ENCODE data around the gene VPS8.

The VPS8 gene

DNA sequence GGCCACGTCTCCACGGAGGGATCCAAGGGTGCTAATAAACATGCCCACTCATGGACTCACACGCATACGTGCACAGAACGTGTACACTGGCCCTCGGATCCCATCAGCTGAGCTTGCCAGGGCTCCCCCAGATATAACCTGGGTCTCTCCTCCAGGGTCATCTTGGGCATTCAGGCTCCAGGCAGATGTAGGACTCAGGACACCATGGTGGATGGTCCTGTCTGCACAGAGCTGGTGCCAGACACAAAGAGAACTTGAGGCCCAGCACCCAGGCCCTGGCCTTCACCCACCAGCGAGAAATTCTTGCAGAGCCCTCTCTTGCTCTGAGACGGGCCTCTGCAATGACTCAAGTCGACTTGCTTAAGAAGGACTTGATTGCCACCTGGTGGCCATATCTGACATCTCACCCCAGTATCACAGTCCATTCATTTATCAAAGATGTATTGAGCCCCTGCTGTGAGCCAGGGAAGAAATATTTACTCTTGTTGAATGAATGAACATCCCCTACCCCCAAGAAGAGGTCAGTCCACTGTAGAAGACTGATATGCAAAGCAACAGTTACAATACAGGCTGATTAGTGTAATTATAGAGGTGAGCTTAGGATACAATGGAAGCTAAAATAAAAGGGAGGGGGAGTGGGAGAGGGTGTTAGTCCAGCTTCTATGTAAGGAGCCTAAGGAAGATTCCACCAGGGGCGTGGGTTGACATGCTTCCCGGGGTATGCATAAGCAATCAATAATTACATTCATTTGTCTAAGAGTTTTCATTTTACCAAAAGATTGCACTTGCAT lies 34.2 kb upstream of the VPS8 start:
- Mint-ChIP-seq H3K27ac (no peak overlapping the region), H3K4me3 (no peak overlapping the region), H3K9me3 (no peaks in the 10 kb centered on the region), H3K27me3 (peaks cover 17% of the 10 kb centered on the region), H3K4me1 (ENCODE audit: low read depth) (no peaks in the 10 kb centered on the region), H3K36me3 (ENCODE audit: low read depth) (no peaks in the 10 kb centered on the region)
- DNase-seq: peak; percentile 78

DNA sequence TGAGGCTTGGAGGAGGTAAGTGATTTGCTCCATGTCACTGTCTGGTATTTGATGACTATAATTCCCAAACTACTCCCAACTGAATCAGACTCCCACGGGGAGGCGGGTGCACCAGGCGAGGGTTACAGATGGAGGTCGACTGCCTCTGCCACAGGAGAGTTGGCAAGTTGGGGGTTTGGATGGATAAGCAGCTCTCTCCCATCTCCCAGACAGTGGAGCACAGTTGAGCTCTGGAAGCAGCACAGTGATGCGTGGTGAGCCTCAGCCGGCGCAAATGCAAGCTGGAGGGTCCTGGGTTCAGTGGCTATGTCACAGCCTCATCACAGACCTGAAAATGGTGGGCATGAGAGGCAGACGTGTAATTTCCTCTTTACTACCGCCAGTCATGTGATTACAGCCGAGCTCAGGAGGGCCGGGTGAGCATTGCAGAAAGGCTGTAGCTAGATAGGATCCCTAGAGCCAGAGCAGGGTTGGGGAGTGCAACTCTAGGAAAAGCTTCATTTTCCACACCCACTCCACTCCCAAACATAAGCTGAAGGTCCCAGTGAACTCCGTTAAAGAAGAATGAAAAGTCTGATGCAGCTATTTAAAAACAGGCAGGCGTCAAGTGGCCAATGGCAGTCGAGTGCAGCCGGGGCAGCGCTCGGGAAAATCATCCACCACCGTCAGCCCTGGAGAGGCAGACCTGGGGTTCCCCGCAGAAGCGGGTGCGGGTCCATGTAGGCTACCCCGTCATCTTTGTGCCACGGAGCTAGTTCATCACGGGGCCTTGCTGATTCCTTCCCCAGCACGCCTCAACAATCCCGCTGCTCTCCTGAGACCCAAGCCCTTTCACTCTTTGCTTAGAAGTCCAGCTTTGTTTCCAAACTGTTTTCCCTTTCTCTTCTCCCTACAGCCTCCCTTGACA lies 33.3 kb upstream of the VPS8 start:
- Mint-ChIP-seq H3K27me3 (peaks cover 19% of the 10 kb centered on the region), H3K4me1 (ENCODE audit: low read depth) (no peaks in the 10 kb centered on the region), H3K4me3 (no peak overlapping the region), H3K36me3 (ENCODE audit: low read depth) (no peaks in the 10 kb centered on the region), H3K27ac (no peak overlapping the region), H3K9me3 (no peaks in the 10 kb centered on the region)
- DNase-seq: no peak

DNA sequence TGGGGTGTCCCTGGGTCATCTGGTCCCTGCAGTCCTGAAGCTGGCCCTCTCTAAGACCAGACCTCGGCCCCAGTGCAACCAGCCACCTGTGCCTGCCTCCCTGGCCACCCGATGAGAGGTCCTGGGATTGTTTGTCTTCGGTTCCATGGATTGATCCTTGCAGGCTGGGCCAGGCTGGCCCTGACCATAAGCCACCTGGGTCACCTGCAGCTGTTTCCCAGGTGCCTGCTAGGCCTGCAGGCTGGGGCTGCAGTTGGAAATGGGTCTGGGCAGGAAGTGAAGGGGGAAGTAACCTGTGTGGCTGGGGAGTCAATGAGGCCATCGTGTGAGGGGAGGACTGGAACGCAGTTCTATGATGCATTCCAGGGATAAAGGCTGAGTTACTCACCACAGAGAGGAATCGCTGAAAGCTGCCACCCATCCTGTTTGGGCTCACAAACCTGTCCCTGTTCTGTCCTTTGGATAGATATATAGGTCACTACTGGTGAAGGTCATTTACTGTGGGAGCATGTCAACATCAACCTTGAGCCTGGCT lies 30.9 kb upstream of the VPS8 start:
- no peaks in the 10 kb centered on the region for H3K9me3 Mint-ChIP-seq
- H3K4me3 Mint-ChIP-seq: no peak overlapping the region
- peaks cover 16% of the 10 kb centered on the region for H3K4me1 Mint-ChIP-seq (ENCODE audit: low read depth)
- H3K27ac Mint-ChIP-seq: no peak overlapping the region
- DNase-seq: no peak
- H3K27me3 Mint-ChIP-seq: peaks cover 19% of the 10 kb centered on the region
- H3K36me3 Mint-ChIP-seq (ENCODE audit: low read depth): no peaks in the 10 kb centered on the region

DNA sequence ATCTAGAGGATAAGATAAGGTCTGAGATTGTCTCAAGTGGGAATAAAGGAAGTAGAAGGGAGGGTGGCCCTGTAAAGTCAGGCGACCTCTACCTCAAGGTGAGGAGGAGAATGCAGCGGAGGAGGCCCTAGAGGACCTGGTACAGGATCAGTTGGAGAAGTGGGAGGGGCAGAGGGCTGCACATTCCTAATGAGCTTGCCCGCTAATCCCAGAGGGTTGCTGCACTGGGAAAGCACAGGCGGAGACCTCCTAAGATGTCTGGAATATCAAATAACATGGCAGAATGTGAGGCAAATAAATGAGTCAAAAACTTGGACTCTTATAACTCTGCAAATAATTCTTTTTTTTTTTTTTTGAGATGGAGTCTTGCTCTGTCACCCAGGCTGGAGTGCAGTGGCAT lies 30.2 kb upstream of the VPS8 start:
- H3K27ac Mint-ChIP-seq: no peak overlapping the region
- peaks cover 23% of the 10 kb centered on the region for H3K4me1 Mint-ChIP-seq (ENCODE audit: low read depth)
- H3K27me3 Mint-ChIP-seq: peaks cover 19% of the 10 kb centered on the region
- DNase-seq: no peak
- no peak overlapping the region for H3K4me3 Mint-ChIP-seq
- H3K9me3 Mint-ChIP-seq: no peaks in the 10 kb centered on the region
- no peaks in the 10 kb centered on the region for H3K36me3 Mint-ChIP-seq (ENCODE audit: low read depth)

DNA sequence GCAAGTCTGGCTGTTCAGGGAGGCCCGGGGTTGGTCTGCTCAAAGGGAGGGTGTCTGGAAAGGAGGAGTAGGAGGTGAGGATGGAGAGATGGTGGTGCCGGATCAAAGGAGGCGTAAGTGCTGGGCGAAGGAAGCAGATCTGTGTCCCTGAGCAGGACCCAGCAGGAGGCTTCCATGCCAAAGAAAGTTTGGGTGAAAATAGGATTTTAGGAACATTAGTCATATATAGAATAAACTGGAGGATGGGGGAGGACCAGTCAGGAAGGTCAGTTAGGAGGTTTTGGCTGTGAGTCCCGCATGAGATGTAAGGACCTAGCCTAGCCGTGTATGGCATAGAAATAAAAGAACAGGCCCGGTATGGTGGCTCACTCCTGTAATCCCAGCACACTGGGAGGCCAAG lies 28.6 kb upstream of the VPS8 start:
- no peak overlapping the region for H3K27ac Mint-ChIP-seq
- DNase-seq: no peak
- no peaks in the 10 kb centered on the region for H3K9me3 Mint-ChIP-seq
- peaks cover 26% of the 10 kb centered on the region for H3K4me1 Mint-ChIP-seq (ENCODE audit: low read depth)
- peaks cover 13% of the 10 kb centered on the region for H3K27me3 Mint-ChIP-seq
- H3K36me3 Mint-ChIP-seq (ENCODE audit: low read depth): no peaks in the 10 kb centered on the region
- H3K4me3 Mint-ChIP-seq: no peak overlapping the region

DNA sequence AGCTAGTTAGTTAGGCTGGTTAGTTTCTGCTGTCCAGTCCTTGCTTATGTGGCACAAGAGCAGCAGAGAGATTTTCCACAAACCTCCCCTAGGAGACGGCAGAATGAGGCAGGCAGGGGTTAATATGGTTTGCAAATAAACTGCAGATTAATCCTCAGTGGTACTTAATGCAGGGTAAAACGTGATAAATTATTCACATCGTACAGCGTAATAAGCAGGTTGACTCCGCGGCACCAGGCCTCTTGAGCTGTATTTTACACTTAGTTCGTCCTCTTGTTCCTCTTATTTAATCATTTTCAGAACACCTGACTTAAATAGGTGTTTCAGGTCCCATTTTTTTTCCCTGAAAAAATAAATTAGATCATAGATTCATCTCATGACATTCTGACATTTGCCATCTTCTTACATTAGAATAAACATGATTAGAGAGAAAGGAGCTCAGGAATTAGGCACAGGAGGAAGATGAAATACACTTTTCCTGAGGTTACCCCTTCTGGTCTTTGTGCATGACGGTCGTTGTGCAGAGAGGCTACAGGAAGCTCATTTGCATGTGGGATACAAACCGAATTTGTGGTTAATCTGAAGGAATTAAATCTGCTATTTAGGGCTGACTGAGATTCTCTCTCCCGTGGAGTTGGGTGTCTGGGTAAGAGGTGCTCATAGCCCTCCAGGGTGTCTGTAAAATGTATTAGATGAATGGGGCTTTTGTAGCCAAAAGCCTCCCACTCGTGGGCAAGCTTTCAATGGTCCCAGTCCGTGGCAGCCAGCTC lies 27.1 kb upstream of the VPS8 start:
- no peaks in the 10 kb centered on the region for H3K9me3 Mint-ChIP-seq
- no peak overlapping the region for H3K27ac Mint-ChIP-seq
- peak; percentile 7 for DNase-seq
- H3K4me3 Mint-ChIP-seq: no peak overlapping the region
- peaks cover 26% of the 10 kb centered on the region for H3K4me1 Mint-ChIP-seq (ENCODE audit: low read depth)
- no peaks in the 10 kb centered on the region for H3K36me3 Mint-ChIP-seq (ENCODE audit: low read depth)
- peaks cover 3% of the 10 kb centered on the region for H3K27me3 Mint-ChIP-seq

DNA sequence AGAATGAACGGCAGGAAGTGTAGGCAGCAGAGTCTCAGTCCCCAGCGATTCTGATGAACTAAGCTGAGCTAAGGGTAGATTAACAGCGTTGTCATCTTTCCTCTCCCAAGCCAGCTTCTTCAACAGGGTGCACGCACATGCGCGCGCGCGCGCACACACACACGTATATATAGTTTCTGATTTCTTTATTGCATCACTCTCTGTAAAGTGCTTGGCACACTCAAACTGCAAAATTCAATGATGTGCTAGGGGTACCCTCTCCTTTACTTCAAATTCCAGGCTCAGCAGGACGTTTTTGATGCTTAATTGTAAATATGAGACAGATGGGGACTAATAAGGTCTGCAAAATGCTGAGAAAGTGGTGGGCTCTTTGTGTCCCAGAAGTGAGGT lies 26.1 kb upstream of the VPS8 start:
- no peak for DNase-seq
- Mint-ChIP-seq H3K36me3 (ENCODE audit: low read depth) (no peaks in the 10 kb centered on the region), H3K27me3 (peaks cover 3% of the 10 kb centered on the region), H3K27ac (no peak overlapping the region), H3K4me3 (no peak overlapping the region), H3K9me3 (no peaks in the 10 kb centered on the region), H3K4me1 (ENCODE audit: low read depth) (peaks cover 26% of the 10 kb centered on the region)

DNA sequence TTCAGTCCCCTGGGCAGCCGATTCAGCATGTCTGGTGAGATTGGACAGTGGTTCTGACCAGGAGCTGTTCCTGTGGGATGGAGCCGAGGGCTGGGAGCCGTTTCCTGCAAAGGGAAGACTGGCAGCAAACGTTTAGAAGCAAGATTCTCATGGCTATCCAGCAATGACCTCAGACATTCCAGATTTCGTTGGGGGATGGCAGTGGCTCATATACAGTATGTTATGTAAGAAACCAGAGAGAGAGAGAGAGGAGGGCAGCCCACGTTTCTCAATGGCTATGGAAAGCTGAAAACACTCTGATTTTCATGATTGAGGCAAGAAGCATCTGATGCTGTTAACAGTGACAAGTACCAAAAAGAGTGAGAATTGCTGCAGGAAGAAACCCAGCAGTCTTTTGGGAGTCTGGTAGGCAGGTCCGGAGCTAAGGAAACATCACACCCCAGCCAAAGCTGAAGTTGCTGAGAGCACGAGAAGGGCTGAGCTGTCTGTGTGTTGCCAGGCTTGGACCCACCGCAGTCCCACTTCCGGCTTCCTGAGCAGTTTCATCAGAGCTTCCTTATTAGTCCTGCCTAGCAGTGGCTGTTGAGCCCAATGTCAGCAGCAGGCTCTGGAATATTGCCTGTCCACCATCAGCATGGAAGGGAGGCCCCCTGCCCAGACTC lies 25.6 kb upstream of the VPS8 start:
- peaks cover 3% of the 10 kb centered on the region for H3K27me3 Mint-ChIP-seq
- no peak overlapping the region for H3K4me3 Mint-ChIP-seq
- H3K36me3 Mint-ChIP-seq (ENCODE audit: low read depth): no peaks in the 10 kb centered on the region
- H3K27ac Mint-ChIP-seq: no peak overlapping the region
- DNase-seq: peak; percentile 42
- no peaks in the 10 kb centered on the region for H3K9me3 Mint-ChIP-seq
- peaks cover 26% of the 10 kb centered on the region for H3K4me1 Mint-ChIP-seq (ENCODE audit: low read depth)

DNA sequence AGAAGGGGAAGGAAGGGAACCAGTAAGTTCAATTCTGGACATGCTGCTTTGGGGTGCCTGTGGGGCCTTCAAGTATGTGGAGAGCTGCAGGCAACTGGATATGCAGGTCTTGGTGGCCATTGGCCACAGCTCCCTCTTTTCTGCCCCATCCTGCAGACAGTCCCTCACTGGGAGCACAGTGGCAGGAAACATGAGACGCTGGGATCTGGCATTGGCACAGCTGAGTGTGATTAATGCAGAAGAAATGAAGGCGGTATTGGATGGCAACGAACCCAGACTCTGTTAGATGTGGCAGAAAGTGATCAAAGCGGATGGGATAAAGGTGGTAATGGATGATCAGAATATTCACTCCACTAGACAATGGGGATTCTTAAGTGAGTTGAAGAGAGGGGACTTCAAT lies 23.2 kb upstream of the VPS8 start:
- Mint-ChIP-seq H3K27me3 (no peaks in the 10 kb centered on the region), H3K4me1 (ENCODE audit: low read depth) (peaks cover 26% of the 10 kb centered on the region), H3K4me3 (no peak overlapping the region), H3K27ac (no peak overlapping the region), H3K9me3 (no peaks in the 10 kb centered on the region), H3K36me3 (ENCODE audit: low read depth) (no peaks in the 10 kb centered on the region)
- DNase-seq: no peak

DNA sequence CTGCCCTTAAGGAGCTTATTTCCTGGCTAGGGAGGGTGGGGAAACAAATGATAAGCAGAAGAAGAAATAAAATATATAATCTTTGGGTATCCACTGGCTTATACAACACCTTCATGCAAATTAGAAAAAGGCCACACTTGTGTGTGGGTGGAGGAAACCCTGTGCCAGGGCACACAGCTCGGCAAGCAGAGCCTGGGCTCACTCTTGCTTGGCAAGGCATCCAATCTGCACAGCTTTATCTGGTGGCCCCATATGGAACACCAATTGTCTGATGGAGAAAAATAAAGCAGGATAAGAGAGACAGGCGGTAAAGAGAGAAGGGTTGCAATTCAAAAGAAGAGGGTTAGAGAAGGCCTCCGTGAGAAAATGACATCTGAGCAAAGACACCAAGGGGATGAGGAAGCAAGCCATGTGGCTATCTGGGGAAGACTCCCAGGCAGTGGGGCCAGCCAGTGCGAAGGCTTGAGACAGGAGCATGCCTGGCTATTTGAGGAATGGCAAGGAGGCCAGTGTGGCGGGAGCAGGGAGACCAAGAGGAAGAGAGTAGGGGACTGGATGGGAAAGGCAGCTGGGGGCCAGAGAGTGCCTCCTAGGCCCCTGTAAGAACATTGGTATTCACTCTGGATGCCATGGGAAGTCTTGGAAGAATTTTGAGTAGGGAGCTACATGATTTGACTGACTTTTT lies 22.5 kb upstream of the VPS8 start:
- H3K36me3 Mint-ChIP-seq (ENCODE audit: low read depth): no peaks in the 10 kb centered on the region
- no peaks in the 10 kb centered on the region for H3K27me3 Mint-ChIP-seq
- no peaks in the 10 kb centered on the region for H3K9me3 Mint-ChIP-seq
- DNase-seq: no peak
- H3K27ac Mint-ChIP-seq: no peak overlapping the region
- H3K4me1 Mint-ChIP-seq (ENCODE audit: low read depth): peaks cover 26% of the 10 kb centered on the region
- no peak overlapping the region for H3K4me3 Mint-ChIP-seq

DNA sequence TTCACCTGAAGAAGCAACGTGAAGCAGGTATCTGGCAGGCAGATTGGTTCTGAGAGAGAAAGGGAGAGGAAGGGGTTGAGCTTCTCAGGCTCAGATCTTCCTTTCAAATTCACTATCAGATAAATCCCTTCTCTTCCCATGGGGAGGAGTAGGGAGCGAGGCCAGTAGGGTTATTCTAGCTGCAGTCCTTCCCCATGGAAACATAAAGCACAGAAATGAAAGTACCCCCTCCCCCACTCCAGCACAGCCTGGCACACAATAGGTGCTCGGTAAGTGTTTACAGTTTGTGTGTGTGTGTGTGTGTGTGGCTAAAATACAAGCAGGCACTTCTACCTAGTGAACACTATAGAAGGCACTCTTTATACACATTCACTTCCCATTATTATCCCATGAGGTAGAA lies 20.8 kb upstream of the VPS8 start:
- Mint-ChIP-seq H3K4me1 (ENCODE audit: low read depth) (peaks cover 9% of the 10 kb centered on the region), H3K9me3 (no peaks in the 10 kb centered on the region), H3K27ac (no peak overlapping the region), H3K4me3 (no peak overlapping the region), H3K36me3 (ENCODE audit: low read depth) (no peaks in the 10 kb centered on the region), H3K27me3 (no peaks in the 10 kb centered on the region)
- DNase-seq: no peak

DNA sequence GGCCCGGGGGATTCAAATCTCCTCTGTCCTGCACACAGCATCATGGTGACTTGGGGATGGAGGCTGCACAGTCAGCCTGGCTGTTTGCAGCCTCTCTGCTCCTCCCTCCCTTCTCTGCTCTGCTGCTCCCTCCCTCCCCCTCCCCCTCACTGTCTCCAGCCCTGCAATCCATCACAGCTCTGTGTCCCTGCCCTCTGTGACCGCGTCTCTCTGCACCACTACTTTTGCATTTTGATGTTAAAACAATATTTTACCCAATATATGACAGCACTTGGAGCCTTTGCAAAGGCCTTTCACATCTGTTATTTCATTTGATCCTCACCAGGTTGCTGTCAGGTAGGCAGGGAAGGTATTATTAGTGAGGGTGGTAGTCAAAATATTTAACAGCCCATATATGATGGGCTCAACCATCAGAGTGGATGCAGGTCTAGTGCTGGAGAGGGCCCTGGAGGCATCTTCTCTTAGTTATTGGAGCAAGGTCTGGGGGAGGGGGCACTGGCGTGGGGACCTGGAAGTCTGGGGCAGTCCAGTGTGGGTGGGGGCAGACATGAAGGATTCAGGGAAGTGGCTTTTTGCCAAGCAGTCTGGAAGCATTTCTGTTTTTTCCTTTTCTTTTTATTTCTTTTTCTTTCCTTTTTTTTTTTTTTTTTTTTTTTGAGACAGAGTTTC lies 16.3 kb upstream of the VPS8 start:
- peaks cover 14% of the 10 kb centered on the region for H3K27me3 Mint-ChIP-seq
- no peaks in the 10 kb centered on the region for H3K9me3 Mint-ChIP-seq
- DNase-seq: no peak
- H3K4me1 Mint-ChIP-seq (ENCODE audit: low read depth): no peaks in the 10 kb centered on the region
- no peak overlapping the region for H3K4me3 Mint-ChIP-seq
- no peak overlapping the region for H3K27ac Mint-ChIP-seq
- H3K36me3 Mint-ChIP-seq (ENCODE audit: low read depth): no peaks in the 10 kb centered on the region

DNA sequence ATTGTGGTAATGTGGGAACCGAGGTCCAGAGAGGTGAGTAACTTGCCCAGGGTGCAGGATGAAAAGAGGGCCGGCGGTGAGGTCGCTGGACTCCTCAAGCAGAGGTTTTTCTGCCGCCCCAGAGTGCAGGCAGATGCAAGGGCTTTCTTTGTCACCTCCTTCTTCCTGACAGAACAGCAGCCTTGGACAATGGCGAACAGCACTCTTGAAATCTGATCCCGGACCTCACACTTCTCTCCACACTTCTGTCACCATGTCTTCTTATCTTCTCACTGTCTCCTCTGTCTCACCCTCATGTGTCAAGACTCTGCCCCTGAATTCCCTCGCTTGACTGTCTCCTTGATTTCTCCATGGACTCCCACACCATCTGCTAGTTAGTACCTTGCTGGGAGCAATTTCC lies 15.4 kb upstream of the VPS8 start:
- no peaks in the 10 kb centered on the region for H3K4me1 Mint-ChIP-seq (ENCODE audit: low read depth)
- H3K27ac Mint-ChIP-seq: no peak overlapping the region
- no peak for DNase-seq
- H3K27me3 Mint-ChIP-seq: peaks cover 22% of the 10 kb centered on the region
- H3K4me3 Mint-ChIP-seq: no peak overlapping the region
- no peaks in the 10 kb centered on the region for H3K9me3 Mint-ChIP-seq
- H3K36me3 Mint-ChIP-seq (ENCODE audit: low read depth): no peaks in the 10 kb centered on the region
